DMS 273 treated with DMSO at 0.1 percent for 48 hours (cell line): Measurements from ENCODE around the gene TRAPPC8.
"Not testable (repeated sequence)": the region's sequence is repeated elsewhere in the genome, so short reads cannot be mapped to it uniquely, and the experiment has no call there.

ENCODE experiments used
- DNase-seq: peaks from one replicate; lab custom pipeline; 2025; lab: John Stamatoyannopoulos, UW

The TRAPPC8 gene

GRCh38 chr18:31863103-31863502 is 79.8 kb downstream of the TRAPPC8 start:
- DNase-seq: no peak

GRCh38 chr18:31860488-31860887 is 82.4 kb downstream of the TRAPPC8 start:
- no peak for DNase-seq

GRCh38 chr18:31857526-31858106 is 85.3 kb downstream of the TRAPPC8 start:
- DNase-seq: no peak

GRCh38 chr18:31850844-31851243 is 92.1 kb downstream of the TRAPPC8 start:
- no peak for DNase-seq

GRCh38 chr18:31840499-31840898 is 102.4 kb downstream of the TRAPPC8 start:
- no peak for DNase-seq

- DNase-seq: no peak
Observed at GRCh38 chr18:31837879-31838278, 105.0 kb downstream of the TRAPPC8 start.

- no peak for DNase-seq
Observed at GRCh38 chr18:31835528-31836133, 107.3 kb downstream of the TRAPPC8 start.

- no peak for DNase-seq
Observed at GRCh38 chr18:31831903-31832302, 111.0 kb downstream of the TRAPPC8 start.

GRCh38 chr18:31830686-31831085 is 112.2 kb downstream of the TRAPPC8 start:
- DNase-seq: no peak

GRCh38 chr18:31828613-31829012 is 114.3 kb downstream of the TRAPPC8 start:
- DNase-seq: no peak

GRCh38 chr18:31826673-31827325 is 116.1 kb downstream of the TRAPPC8 start:
- DNase-seq: not testable (repeated sequence)

- no peak for DNase-seq
Observed at GRCh38 chr18:31825772-31826171, 117.2 kb downstream of the TRAPPC8 start.

- no peak for DNase-seq
Observed at GRCh38 chr18:31821545-31822171, 121.3 kb downstream of the TRAPPC8 start.

- DNase-seq: no peak
Observed at GRCh38 chr18:31819925-31820229, 123.1 kb downstream of the TRAPPC8 start.

- DNase-seq: no peak
Observed at GRCh38 chr18:31819106-31819924, 123.6 kb downstream of the TRAPPC8 start.

GRCh38 chr18:31814132-31814531 is 128.8 kb downstream of the TRAPPC8 start:
- DNase-seq: no peak

GRCh38 chr18:31810336-31811130 is 132.4 kb downstream of the TRAPPC8 start:
- not testable (repeated sequence) for DNase-seq

- DNase-seq: not testable (repeated sequence)
Observed at GRCh38 chr18:31809049-31809448, 133.9 kb downstream of the TRAPPC8 start.

GRCh38 chr18:31801078-31801477 is 141.8 kb downstream of the TRAPPC8 start:
- DNase-seq: no peak

GRCh38 chr18:31799257-31799656 is 143.7 kb downstream of the TRAPPC8 start:
- DNase-seq: not testable (repeated sequence)

- DNase-seq: no peak
Observed at GRCh38 chr18:31798399-31798798, 144.5 kb downstream of the TRAPPC8 start.

GRCh38 chr18:31795747-31796146 is 147.2 kb downstream of the TRAPPC8 start:
- no peak for DNase-seq
